HG03175 (cell line): ENCODE data around the gene MSL1.

Experiments used
- ATAC-seq: cut with Tn5 transposase; IDR thresholded peaks from one replicate; pipeline ENCODE4 v1.9.1; 2021; ENCODE audit warnings: mild to moderate bottlenecking, moderate library complexity; ENCODE audit not compliant: unreplicated experiment

Gene MSL1

GRCh38 chr17:40104594-40105486 lies 16.9 kb upstream of the MSL1 start:
- ATAC-seq = no peak

DNA sequence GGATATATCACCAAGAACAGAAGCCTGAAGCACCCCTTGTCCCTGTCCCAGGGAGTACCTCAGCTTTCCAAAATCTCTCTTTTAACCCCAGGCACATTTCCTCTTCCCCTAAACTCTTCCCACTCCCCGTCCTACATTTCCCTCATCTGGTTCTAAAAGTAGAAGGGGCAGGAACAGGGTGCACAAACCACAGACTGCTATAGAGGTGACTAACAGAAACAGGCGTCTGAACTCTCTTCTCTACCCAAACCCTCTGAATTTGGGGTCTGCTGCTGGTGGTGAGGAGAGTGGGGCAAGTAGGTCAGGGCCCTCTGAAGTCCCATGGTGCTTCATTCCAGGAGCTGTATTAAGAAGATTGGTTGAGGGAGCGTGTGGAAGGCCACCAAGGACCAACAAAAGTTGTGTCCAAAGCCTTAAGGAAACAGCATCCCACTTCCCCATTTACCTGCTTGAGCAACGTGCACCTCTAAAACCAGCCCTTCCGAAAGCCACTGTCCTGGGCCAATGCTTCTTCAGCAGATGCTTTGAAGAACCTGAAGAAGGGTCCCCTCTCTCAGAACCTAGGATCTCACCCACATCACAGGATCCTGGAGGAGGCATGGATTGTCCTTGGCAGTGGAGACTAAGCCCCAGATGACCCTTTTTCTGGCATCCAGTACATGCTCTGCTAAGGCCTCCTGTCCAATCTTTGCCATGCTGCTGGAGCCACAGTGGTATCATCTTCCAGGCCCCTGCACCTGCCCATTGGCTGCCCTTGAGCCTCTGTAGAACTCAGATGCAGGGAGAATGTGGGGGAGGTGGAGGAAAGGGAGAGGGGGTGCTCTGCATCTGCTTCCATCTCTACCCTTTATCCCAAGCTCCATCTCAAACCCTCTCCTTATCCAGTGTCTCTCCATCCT lies 15.7 kb upstream of the MSL1 start:
- no peak for ATAC-seq

GRCh38 chr17:40106760-40107521 lies 14.8 kb upstream of the MSL1 start:
- no peak for ATAC-seq

GRCh38 chr17:40107522-40108174 lies 14.1 kb upstream of the MSL1 start:
- no peak for ATAC-seq

DNA sequence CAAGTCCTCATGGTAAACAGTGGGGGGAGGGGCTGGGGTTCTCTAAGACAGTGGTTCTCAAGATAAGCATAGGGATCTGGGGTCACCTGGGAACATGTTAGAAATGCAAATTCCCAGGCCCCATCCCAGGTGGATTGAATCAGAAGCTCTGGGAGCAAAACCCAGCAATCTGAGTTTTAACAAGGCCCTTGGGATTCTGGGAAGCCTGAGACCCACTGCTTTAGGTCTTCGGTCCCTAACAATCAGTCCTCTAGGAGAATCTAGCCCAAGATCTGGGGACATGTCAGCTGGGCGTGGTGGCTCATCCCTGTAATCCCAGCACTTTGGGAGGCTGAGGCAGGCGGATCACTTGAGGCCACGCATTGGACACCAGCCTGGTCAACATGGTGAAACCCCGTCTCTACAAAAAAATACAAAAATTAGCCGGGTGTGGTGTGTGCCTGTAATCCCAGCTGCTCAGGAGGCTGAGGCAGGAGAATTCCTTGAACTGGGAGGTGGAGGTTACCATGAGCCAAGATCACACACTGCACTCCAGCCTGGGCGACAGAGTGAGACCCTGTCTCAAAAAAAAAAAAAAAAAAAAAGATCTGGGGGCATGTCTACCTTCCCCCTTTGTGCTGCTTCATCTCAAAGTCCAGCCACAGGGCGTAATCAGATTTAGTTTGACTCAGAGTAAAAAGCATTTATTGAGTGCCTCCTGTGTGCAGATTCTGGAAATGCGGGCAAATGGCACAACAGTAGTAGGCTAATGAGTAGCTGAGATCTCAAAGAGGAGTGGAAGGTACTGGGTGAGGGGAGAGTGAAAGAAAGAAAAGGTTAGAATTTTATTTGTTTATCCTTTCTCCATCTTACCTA lies 12.6 kb upstream of the MSL1 start:
- ATAC-seq = no peak

- no peak for ATAC-seq
These were observed 11.5 kb upstream of the MSL1 start for GRCh38 chr17:40110026-40110845.

DNA sequence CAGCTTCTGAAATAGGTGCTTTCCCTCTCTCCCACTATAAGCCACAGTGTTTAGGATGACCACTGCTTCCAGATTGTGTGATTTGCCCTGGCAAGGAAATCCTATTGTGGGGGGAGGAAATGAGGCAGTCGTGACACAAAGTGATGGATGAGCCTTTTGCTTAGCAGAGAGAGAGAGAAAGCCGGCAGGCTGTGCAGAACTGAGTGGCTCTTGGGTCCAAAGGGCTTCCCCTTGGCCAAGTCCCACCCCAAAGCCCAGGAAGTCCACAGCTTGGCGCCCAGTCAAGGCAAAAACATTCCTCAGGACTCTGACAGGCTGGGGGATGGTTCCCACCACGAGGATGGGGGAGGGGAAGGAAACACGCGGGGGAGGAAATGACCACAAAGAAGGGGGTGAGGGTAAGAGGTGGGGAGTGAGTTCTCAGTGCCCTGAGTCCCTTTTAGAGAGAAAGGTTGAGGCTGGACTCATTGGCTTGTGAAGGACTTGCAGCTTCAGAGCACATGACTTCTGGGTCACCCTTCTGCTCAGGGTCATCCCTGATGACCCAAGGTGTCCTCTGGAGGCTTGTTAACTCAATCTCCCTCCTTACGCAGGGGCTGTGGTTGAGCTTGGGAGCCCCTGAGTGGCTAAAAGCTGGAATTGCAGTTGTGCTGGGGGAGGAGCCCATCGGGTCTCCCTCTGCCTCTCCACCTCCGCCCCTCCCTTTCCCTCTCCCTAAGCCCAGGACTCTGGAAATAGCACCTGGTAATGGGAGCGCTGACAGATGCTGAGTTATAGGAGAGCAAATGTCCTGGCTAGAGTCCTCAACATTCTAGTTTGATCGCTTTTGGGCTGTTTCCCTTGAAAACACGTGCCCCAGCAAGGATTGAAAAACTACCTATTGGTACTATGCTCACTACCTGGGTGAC lies 10.3 kb upstream of the MSL1 start:
- ATAC-seq = no peak

DNA sequence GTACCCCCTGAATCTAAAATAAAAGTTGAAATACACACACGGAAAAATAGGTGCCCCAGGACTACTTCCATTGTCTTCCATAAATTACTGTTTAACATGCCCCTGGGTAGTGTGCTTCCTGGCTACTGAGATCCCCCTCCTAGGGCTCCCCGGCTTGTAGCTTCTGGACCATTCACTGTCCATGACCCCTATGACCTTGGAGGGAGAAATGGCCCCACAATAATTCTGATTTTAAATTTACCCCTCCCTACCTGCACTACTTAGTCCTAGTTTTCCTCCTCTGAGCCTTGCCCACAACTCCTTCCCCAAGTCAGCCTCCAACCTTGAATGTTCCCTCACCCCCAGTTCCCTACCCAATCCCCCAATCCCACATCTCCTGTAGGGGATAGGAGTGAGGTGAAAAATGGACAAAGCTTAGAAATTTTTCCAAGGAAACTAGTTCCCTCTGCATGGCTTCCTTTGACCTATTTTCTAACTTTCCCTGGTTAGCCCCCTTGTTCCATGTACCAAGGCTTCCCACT lies 9.5 kb upstream of the MSL1 start:
- ATAC-seq = no peak

DNA sequence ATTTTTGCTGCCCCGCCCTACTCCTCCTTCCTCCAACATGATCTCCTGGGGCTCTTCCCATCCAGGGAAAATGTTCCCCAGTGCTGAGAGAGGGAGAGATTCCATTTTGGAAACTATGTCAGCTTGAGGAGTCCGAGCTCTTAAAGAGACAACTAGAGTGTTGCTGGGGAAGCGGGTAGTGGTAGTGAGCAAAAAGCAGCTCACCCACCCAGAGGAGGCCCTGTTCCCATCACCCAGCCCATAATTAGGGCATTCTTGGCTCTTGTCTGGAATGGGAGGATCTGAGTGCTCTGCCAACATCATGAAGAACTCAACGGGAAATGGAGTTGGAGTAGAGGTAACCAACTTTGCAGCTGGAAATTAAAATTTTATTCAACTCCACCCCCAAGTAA lies 9.1 kb upstream of the MSL1 start:
- ATAC-seq = no peak

DNA sequence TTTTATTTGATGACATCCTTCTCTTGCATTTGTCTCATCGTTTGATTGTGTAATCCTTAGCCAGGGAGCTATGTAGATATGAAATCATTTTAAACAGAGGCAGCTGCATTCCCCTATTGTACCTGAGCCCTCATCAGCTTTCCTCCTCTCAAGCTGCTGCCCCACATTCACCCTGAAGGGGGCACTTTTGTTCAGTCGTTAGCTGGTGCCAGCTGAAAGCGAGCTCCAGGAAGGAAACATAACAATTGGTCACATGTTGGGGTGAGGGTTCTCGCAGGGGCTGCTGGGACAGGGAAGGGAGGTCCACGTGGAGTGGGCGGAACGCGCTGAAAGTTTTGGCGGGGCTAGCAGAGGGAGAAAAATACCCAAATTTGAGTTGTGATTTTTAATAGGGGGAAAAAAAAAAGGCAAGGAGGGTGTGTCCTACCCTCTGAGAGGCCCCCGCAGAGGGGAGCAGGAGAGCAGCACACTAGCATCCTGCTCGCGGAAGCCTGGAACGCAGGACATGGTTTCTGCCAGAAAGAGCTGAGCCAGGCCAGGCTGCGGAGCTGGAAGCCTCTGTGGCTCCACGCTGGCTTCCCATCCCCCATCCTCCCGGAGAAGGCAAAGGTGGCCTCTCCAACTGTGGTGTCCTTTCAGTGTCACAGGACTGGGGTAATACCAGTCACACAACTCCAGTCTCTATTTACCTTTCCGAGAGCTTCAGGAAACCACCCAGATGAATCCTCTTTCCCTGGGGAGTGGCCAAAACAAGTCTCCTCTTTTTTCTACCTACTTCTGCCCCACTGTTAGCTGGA lies 8.5 kb upstream of the MSL1 start:
- ATAC-seq = peak; percentile 82

DNA sequence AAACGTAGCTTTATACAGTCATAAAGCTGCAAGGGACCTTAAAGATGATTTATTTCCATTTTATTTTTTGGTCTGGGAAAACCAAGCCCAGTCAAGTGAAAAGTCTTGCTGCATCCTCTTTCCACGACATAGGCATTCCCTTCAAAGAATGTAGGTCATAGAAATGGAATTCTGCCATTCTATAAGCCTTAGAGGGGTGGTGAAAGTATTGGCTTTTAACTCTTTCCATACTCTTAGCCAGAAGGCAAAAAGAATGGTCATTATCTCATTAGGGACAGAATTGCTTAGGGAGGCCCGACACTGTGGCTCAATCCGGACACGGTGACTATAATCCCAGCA lies 7.9 kb upstream of the MSL1 start:
- ATAC-seq = no peak

GRCh38 chr17:40115101-40115436 lies 6.7 kb upstream of the MSL1 start:
- ATAC-seq = no peak

- ATAC-seq = peak; percentile 37
These were observed 596 bp downstream of the MSL1 start for GRCh38 chr17:40122136-40122998.

- no peak for ATAC-seq
These were observed 1.4 kb downstream of the MSL1 start for GRCh38 chr17:40122999-40123810.

GRCh38 chr17:40123811-40124114 lies 2.0 kb downstream of the MSL1 start:
- no peak for ATAC-seq
